NCI-H1694 treated with DMSO at 0.1 percent for 48 hours (cell line): ENCODE measurements around the gene DDX56.

Source experiments
- DNase-seq: peaks from one replicate; lab custom pipeline; 2025; lab: John Stamatoyannopoulos, UW

Gene DDX56

DNA sequence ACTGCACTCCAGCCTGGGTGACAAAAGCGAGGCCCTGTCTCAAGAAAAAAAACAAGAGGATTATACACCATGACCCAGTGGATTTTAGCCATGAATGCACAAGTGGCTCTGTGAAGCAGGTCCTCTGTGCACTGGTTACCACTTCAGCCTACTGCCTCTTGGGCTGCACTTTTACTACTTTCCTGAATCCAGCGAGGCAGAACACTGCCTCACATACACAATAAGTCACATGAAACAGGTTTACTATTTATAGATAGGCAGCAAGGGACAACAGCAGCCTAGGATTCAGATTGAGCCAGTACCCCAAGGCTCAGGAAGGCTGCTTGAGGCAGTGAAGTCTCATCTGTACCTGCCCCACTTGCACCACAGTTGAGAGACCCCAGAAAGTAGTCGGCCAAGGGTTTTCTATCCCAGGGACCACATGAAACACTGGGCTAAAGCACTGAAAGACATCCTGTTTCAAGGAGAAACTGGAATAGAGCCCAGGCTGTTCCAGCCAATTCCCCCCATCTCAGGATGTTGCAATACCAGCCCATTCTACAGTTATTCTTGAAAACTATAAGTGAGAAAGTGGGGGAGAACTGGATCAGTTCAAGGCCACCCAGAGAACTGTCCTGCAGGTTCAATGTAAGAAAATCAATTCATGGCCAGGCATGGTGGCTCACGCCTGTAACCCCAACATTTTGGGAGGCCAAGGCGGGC, 22.4 kb upstream of the DDX56 start:
- no peak for DNase-seq

DNA sequence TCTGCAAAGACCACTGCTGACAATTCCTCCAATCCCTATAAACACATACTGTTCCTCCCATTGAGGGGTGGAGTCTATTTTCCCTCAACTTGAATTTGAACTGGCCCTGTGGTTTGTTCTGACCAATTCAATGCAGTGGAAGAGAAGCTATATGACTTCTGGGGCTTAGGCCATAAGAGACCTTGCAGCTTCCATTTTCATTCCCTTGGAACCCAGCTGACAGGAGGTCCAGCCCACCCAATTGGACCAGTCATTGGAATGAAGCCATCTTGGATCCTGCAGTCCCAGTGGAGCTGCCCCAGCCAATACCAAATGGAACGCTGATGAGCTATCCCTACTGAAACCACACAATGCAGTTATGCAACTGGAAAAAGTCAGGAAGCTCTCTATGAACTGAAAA, 17.2 kb upstream of the DDX56 start:
- DNase-seq = no peak

DNA sequence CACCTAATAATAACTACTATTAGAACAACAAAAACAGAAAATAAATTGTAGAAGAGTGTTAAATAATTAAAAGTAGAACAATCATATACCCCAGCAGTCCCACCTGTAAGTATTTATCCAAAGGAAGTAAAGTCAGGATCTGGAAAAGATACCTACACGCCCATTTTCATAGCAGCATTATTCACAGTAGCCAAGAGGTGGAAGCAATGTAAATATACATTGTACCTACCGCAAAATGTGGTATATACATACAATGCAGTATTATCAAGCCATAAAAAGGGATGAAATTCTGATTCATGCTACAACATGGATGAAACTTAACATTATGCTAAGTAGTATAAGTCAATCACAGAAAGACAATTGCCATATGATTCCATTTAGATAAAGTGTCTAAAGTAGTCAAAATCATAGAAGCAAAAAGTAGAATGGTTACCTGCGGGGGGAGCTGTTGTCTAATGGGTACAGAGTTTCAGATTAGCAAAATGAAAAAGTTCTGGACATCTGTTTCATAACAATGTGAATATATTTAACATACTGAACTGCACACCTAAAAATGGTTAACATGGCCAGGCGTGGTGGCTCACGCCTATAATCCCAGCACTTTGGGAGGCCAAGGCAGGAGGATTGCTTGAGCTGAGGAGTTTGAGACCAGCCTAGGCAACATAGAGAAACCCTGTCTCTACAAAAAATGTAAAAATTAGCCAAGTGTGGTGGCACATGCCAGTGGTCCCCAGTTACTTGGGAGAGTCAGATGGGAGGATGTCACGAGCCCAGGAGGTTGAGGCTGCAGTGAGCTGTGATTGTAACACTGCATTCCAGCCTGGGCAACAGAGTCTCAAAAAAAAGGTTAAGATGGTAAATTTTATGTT, 14.4 kb upstream of the DDX56 start:
- peak; percentile 79 for DNase-seq

DNA sequence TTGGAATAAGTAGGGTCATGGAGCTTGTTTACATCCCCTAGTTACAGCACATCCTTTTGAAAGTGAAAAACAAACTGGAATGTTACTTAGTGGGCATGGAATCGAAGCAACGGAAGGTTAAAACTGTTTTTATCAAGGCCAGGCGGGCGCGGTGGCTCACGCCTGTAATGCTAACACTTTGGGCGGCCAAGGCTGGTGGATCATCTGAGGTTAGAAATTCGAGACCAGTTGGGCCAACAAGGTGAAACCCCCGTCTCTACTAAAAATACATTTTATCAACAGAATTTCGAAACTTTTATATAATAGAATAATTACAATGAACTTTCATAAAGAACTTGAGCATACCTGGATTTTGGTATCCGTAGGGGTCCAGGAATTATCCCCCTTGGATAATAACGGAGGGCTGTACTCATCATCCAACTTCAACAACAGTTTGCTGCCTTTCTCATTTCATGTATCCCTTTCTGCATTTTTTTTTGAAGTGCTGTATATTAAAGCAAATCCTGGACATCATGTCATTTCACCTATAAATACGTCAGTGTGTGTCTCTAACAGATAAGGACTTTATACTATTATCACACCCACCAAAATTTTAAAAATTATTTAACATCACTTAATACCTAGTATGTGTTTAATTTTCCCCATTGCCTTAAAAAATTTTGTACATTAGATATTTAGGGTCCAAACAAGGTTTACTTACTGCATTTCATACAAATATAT, 9.6 kb upstream of the DDX56 start:
- DNase-seq = no peak

DNA sequence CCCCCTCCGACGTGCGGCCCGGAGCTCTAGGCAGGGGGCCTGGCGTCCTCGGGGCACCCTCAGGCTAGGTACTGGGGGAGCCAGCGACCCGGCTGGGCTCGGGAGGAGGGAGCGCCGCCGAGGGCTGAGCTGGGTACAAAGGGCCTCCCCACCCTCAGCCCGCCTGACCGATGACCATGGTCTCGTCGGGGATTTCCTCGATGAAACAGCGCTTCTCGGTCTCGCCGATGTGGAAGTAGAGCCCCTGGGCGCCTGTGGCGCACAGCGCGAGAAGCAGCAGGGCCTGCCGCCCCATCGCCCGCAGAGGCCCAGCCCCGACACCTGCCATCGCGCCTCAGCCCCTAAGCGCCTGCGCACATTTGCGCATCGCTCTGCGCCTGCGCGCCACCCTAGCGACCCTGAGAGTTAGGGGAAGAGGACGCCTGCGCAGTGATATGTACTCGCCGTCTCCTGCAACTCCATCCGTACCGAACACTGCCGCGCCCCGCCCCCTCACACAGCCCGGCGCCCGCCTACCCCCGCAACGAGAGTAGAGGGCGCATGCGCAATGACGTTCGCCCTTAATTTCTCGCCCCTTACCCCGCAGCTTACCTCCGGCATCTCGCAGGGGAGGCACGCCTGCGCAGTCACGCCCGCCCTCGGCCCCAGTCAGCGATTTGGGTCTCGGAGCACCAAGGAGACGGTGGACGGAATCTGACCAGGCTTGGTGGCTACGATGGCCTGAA, 8.3 kb upstream of the DDX56 start, which contains the start of gene TMED4:
Gene TMED4, minus strand, starts transcription at position 353 of the 725 bp plus-strand sequence. Its CDS starts 25 bp downstream, at position 328.
- peak; percentile 99 for DNase-seq

- DNase-seq = no peak
Observed at GRCh38 chr7:44580945-44581878, 7.5 kb upstream of the DDX56 start.

GRCh38 chr7:44576228-44576627, 2.5 kb upstream of the DDX56 start:
- no peak for DNase-seq

DNA sequence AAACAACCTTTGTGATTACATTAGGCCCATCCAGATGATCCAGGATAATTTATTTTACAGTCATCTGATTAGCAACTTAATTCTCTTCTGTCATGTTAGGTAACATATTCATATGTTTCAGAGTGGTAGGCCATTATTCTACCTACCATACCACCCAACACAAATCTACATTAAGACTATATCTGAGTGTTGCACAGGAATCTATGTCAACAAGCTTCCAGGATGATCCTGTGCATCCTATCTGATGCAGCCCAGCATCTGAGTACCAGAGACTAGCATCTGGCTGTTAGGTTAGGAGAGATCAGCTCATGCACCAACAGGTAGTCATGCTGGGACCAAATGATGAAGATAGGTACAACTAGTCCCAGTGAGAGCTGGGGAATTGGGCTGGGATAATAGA, 1.3 kb upstream of the DDX56 start:
- no peak for DNase-seq

- no peak for DNase-seq
Observed at GRCh38 chr7:44574287-44574872, 672 bp upstream of the DDX56 start.

GRCh38 chr7:44572771-44573170, 937 bp downstream of the DDX56 start:
- DNase-seq = no peak

- DNase-seq = no peak
Observed at GRCh38 chr7:44569959-44570358, 3.7 kb downstream of the DDX56 start.

DNA sequence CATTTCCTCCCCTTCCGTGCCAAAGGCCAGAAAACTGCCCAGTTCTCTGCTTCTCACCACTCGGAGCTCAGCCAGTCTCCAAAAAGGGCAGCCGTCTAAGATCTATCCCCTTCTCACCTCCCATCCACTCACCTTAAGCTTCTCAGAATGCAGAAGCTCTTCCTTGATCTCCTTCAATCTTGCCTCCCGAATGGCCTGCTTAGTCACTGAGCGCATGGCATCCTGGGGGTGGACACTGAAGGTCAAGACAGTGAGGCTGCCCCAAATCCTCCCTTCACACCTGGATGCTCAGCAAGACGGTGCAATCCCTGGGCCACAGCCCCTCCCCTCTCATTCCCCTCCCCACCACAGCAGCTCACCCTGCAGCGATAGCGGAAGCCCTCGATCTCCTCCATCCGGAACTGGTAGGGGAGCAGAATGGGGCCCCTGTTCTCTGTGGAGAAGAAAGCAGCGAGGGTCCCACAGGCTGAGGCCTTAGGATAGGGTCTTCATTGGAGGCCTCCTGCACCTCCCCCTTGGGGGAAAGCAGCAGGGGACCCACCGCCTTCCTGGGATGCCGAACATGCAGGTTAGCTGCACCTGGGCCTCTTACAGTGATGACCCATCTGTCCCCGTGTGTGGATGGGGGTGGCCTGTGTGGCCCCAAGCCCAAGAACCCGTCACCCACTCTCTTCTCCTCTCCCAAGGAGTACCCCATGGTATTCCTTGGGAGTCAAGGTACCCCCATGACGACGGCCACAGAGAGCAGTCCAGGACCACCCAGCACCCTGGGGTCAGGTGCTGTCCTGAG, 4.7 kb downstream of the DDX56 start:
- no peak for DNase-seq

DNA sequence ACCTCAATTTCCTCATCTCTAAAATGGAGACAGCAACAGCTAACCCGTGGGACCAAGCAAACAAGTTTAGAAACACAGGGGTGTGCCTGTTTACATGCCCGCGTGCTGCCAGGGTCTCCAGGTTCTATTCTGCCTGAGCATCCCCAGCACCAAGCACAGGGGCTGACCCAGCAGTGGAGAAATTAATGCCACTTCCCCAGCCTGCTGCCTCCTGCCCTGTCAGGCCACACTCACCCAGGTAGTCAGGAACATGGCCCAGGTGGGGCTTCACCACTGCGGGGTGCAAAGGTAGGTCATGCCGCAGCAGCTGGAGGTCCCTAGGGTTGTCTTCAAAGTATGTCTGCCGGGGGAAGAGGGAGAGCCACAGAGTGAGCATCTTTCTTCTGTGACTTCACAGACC, 5.8 kb downstream of the DDX56 start:
- no peak for DNase-seq

- no peak for DNase-seq
Observed at GRCh38 chr7:44566680-44567079, 7.0 kb downstream of the DDX56 start.

GRCh38 chr7:44565795-44566559, 7.7 kb downstream of the DDX56 start:
- no peak for DNase-seq

- peak; percentile 30 for DNase-seq
Observed at GRCh38 chr7:44565097-44565794, 8.5 kb downstream of the DDX56 start.

DNA sequence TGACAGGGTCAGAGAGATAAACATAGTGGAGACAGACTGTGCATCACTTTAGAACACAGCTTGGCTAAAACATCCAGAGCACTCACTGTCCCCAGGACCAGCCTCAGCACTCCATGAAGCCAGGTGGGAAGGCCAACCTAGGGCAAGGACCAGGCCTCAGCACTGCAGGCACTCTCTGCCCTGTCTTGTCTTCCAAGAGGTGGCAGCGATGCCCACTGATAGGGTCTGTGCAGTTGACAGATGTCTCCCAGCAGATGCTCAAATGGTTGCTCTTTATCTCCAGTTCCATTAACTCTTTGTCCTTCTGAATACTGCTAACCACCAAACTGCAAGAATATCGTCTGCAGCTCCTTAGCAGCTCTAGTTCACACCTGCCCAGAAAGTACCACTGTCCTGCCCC, 9.1 kb downstream of the DDX56 start:
- DNase-seq = no peak

GRCh38 chr7:44563171-44563679, 10.5 kb downstream of the DDX56 start:
- no peak for DNase-seq
